HFF-Myc (cell line): ENCODE measurements around the gene CADPS.

Experiments
- DNase-seq: peaks from one replicate; pipeline ENCODE4 v3.0.0-alpha.2; 2011; ENCODE audit warnings: low read depth; ENCODE audit errors: extremely low read depth
- H3K4me3 ChIP-seq: replicated peaks from 2 replicates; pipeline ENCODE4 v1.5.1; 2011; ENCODE audit warnings: low read depth, mild to moderate bottlenecking, control low read depth, low read length
- CTCF ChIP-seq: IDR thresholded peaks from 2 replicates; pipeline ENCODE4 v1.5.1; 2012; ENCODE audit warnings: mild to moderate bottlenecking, low read depth, low read length, control low read depth; ENCODE audit errors: missing control alignments

The CADPS gene

DNA sequence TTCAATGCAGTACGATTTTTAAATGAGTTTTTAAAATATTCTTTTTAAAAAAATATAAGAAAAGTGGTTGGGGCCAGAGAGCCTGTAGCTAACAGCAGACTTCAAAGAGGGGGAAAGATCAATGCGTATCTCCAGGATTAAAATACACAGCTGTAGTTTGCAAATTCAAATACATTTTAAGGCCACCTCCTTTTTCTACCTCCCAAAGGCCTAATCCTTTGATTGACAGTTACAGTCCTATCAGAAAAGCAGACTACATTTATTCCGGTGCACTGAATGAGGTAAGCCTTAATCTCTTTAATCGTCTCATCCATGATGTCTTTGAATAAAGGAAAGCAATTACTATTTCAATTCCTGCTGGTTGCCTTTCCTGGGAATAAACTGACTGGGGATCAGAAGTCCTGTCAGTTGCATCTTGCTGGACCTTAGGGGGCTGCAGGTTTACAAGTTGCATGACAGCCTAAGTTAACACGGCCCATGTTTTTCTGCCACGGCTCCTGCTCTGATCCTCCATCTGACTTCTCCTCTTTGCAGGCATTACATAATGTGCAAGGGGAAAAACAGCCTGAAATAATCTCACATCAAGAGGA lies 51.7 kb downstream of the CADPS start:
- TF ChIP-seq CTCF, result no peak
- DNase-seq, result no peak
- H3K4me3 ChIP-seq, result no peak overlapping the region

- TF ChIP-seq CTCF, result no peak
- no peak overlapping the region for H3K4me3 ChIP-seq
- no peak for DNase-seq
These were observed 52.3 kb downstream of the CADPS start for GRCh38 chr3:62822905-62823304.

- no peak for TF ChIP-seq CTCF
- DNase-seq, result no peak
- H3K4me3 ChIP-seq, result no peak overlapping the region
These were observed 56.9 kb downstream of the CADPS start for GRCh38 chr3:62818347-62818746.

DNA sequence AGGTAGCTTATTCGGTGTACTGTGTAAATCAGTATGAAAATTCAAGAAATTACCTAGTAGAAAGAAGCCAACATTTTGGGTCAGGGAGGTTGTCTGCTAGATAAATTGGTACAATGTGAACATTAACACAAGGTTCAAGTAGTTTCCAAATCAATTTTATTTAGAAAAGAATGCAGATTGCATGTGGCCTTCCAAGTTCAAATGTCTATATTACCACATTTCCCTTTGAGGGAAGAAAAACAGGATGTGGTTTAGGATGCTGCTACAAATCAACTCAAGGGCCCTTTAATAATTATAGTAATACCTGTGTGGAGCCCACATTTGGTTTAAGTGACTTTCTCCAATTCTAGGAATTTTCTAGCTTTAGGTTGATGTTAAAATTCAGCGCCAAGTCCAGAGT lies 57.5 kb downstream of the CADPS start:
- no peak overlapping the region for H3K4me3 ChIP-seq
- no peak for TF ChIP-seq CTCF
- DNase-seq, result no peak

GRCh38 chr3:62815981-62816380 lies 59.2 kb downstream of the CADPS start:
- no peak for TF ChIP-seq CTCF
- no peak overlapping the region for H3K4me3 ChIP-seq
- no peak for DNase-seq

DNA sequence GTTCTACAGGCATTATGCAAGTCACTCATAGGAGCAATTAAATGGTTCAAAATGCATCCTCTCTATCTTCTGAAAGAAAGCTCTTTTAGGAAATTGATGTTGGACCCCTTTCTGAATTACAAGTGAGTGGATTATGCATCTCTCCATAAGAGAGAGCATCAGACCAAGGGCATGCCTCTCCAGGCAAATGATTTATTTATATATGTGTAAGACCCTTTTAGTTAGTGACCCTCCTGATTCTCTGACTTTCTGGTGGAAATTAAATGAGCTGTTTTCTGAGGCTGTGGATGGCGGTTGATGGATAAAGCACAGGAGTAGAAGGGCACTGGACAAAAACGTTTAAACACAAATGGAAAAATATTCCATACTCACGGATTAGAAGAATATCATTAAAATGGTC lies 62.6 kb downstream of the CADPS start:
- TF ChIP-seq CTCF, result no peak
- DNase-seq, result no peak
- no peak overlapping the region for H3K4me3 ChIP-seq

GRCh38 chr3:62811119-62811518 lies 64.1 kb downstream of the CADPS start:
- no peak for TF ChIP-seq CTCF
- no peak overlapping the region for H3K4me3 ChIP-seq
- DNase-seq, result no peak
